Stimulated activated CD4-positive, alpha-beta T cell treated with anti-CD3 and anti-CD28 coated beads, Interleukin-15, amount 100 ng/mL, for 1 hour (primary cell): ENCODE measurements around the gene MTCL1.

Experiments
- DNase-seq, 2 donors: peaks; one replicate each; pipeline ENCODE4 v3.0.0-alpha.2; 2020; ENCODE audit warnings: low read depth in 1 of 2, low spot score in 1 of 2

Gene MTCL1

GRCh38 chr18:8856212-8856611 is 150.9 kb downstream of the MTCL1 start:
- no peak for DNase-seq

GRCh38 chr18:8856769-8857393 is 151.5 kb downstream of the MTCL1 start:
- no peak for DNase-seq

GRCh38 chr18:8857806-8858205 is 152.4 kb downstream of the MTCL1 start:
- DNase-seq = no peak

- DNase-seq = no peak
These were observed 153.6 kb downstream of the MTCL1 start for GRCh38 chr18:8858888-8859511.

GRCh38 chr18:8860845-8861642 is 155.7 kb downstream of the MTCL1 start:
- DNase-seq = no peak

GRCh38 chr18:8863427-8863826 is 158.1 kb downstream of the MTCL1 start:
- no peak for DNase-seq

GRCh38 chr18:8865934-8866333 is 160.6 kb downstream of the MTCL1 start:
- no peak for DNase-seq

- no peak for DNase-seq
These were observed 161.3 kb downstream of the MTCL1 start for GRCh38 chr18:8866679-8867078.

GRCh38 chr18:8868276-8868675 is 162.9 kb downstream of the MTCL1 start:
- no peak for DNase-seq

- no peak for DNase-seq
These were observed 163.5 kb downstream of the MTCL1 start for GRCh38 chr18:8868779-8869415.

- no peak for DNase-seq
These were observed 164.3 kb downstream of the MTCL1 start for GRCh38 chr18:8869696-8870095.

- no peak for DNase-seq
These were observed 165.2 kb downstream of the MTCL1 start for GRCh38 chr18:8870528-8870927.

GRCh38 chr18:8871489-8871888 is 166.1 kb downstream of the MTCL1 start:
- DNase-seq = no peak

GRCh38 chr18:8874872-8875271 is 169.5 kb downstream of the MTCL1 start:
- DNase-seq = no peak

GRCh38 chr18:8876887-8877286 is 171.5 kb downstream of the MTCL1 start:
- DNase-seq = no peak

GRCh38 chr18:8881103-8881502 is 175.7 kb downstream of the MTCL1 start:
- no peak for DNase-seq
